Measurements from ENCODE around the gene POLR2L.

DNA sequence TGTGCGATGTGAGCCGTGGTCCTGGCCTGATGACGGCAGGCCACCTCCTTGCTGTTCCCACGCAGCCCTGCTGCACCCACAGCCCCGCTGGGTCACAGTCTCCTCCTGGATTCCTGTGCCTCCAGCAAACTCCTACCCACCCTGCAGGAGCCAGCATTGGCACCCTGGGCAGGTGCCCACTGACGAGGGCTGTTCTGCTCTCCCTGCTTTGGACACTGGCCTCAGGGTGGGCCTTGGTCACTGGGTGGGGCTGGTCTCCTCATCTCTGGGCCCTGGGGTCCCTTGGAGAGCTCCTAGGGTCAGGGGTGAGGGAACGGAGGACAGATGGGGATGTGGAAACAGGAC is 13.0 kb upstream of the POLR2L start:
- TF ChIP-seq, protein P1, sequence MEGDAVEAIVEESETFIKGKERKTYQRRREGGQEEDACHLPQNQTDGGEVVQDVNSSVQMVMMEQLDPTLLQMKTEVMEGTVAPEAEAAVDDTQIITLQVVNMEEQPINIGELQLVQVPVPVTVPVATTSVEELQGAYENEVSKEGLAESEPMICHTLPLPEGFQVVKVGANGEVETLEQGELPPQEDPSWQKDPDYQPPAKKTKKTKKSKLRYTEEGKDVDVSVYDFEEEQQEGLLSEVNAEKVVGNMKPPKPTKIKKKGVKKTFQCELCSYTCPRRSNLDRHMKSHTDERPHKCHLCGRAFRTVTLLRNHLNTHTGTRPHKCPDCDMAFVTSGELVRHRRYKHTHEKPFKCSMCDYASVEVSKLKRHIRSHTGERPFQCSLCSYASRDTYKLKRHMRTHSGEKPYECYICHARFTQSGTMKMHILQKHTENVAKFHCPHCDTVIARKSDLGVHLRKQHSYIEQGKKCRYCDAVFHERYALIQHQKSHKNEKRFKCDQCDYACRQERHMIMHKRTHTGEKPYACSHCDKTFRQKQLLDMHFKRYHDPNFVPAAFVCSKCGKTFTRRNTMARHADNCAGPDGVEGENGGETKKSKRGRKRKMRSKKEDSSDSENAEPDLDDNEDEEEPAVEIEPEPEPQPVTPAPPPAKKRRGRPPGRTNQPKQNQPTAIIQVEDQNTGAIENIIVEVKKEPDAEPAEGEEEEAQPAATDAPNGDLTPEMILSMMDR (IDR thresholded peaks at IDR 0.05 in 4 of 5, conservative IDR thresholded peaks at IDR 0.05 in 1 of 5) = no peak
- TF ChIP-seq POLR2A (IDR thresholded peaks at IDR 0.05) = no peak
